ENCODE data around the gene PLSCR1.

- TF ChIP-seq CTCF (conservative IDR thresholded peaks at IDR 0.05; ENCODE audit: low read depth, low read length) (no peak), RAD21 (IDR thresholded peaks at IDR 0.05; ENCODE audit: low read length) (no peak), NFE2L2 (IDR thresholded peaks at IDR 0.05; ENCODE audit: low read depth, low read length) (no peak)
These were observed 44.7 kb downstream of the PLSCR1 start for GRCh38 chr3:146499701-146500100.

Data from IMR-90 (cell line).